HG02981 (cell line): ENCODE results near the gene ZFP36L1.

Experiments used
- ATAC-seq: cut with Tn5 transposase; IDR thresholded peaks from one replicate; pipeline ENCODE4 v1.9.1; 2021; ENCODE audit warnings: mild to moderate bottlenecking, moderate library complexity; ENCODE audit not compliant: unreplicated experiment

ZFP36L1 gene

DNA sequence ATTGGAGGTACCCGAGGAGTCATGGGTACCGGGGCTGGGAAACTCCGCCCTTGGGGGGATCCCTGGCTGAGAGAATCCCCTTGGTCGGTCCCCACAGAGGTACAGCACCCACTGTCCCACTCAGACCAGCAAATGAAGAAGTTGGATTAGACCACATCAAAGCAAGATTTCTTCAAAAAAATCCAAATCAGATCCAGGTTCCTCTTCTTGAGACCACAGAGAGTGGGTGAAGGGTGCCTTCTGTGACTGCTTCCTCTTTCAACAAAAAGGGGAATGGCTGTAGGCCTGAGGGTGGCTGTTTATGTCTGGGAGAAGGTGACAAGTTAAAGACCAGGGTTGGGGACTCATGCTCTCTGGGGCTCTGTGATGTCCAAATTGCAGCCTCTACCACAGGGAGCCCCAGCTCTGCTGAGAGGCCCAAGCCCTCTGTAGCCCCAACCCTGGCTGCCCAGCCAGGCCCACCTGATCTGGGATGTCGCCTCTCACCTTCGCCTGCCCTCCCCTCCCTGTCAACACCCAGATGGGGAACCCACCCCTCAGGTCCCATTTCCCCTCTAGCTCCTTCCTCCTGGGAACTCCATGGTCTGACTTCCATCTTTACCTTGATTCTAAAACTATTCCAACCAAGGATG lies 50.9 kb downstream of the ZFP36L1 start:
- ATAC-seq, result peak; percentile 71

DNA sequence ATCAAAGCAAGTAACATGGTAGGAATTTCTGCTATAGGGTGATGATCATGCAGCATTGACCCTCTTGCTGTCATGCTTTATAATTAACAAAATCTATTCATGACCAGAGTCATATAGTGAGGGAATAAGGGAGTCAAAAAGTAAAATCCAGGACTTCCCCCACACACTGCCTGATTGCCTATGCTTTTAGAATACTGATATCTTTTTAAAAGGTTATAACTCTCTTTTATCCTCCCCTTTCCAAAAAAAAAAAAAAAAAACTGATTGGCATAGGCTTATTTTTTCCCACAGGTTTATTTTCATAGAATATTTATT lies 51.4 kb downstream of the ZFP36L1 start:
- no peak for ATAC-seq

DNA sequence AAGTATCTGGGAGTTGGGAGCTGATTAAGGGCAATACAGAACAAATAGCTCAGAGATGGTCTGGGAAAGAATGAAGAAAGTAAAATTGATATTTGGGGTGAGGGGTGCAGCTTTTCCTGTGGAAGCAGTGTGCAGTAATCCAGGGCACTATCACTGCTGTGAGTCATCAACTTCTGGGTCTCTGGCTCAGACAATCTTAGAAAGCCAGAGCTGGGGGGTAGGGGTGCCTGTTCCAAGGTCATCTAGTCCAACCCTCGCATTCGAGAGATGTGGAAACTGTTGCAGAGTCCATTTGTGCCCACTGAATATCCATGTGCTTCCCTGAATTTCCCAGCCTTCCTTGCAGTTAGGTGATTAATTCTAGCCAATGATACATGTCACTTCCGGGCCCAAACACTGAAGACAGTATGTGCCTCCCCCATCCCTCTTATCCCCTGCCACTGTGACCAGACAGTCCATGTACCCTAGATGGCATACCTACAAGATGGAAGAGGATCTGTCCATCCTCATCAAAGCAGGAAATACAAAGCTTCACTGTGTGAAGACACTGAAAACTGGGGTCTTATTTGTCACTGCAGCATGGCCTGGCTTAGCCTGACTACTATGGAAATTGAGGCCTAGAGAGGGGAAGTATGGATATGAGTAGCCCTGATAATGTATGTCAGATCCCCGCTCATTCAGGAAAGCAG lies 51.9 kb downstream of the ZFP36L1 start:
- ATAC-seq, result no peak

DNA sequence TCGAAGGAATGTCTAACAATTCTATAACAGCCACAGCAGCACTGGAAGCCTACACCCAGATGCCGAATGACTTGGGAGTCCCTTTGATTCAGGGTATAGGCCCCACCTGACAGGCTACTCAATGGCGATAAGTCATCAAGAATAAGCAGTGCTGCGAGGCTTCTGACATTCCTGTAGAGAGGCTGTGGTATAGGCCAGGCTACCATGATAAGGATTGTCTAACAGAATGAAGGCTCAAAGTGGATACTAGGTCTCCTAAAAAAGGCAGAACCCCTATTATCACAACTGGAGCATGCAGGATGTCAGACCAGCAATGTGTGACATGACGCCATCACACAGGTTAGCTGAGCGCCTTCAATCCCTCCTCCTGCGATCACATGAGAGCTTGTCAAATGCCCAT lies 53.2 kb downstream of the ZFP36L1 start:
- no peak for ATAC-seq

DNA sequence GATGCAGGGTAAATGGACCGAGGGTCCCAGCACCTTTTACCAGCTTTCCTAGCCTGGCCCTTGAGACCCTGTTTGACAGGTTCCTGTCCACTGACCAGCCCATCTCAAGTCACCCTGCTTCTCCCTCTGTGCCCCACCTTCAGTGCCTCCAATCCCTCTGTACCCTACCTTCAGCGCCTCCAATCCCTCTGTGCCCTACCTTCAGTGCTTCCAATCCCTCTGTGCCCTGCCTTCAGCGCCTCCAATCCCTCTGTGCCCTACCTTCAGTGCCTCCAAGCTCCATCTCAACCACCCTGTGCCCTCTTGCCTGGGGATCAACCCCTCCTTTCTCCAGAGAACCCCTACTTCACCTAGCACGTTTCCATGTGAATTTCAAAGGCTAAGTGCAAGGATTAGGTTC lies 54.3 kb downstream of the ZFP36L1 start:
- ATAC-seq, result no peak
